ENCODE results near the gene GREB1. TPM values are rescaled to one million over a fixed set of nuclear protein-coding genes. Genes with fewer than 3 reads are reported as not detected.

The GREB1 gene
- total RNA-seq, 2 donors from 2014 or later, result 2.4 to 13.5 TPM

GRCh38 chr2:11516984-11517648 is 16.7 kb upstream of the GREB1 start:
- Histone ChIP-seq H3K4me3 (no peak overlapping the region), H3K27ac (no peak overlapping the region), H3K36me3 (no peaks in the 10 kb centered on the region), H3K9me3 (no peaks in the 10 kb centered on the region), H3K27me3 (replicated peaks; ENCODE audit: insufficient read depth) (no peaks in the 10 kb centered on the region), H3K4me1 (ENCODE audit: control insufficient read depth in 1 of 2, low read depth in 2 of 2) (no peaks in the 10 kb centered on the region)
- ATAC-seq (ENCODE audit: insufficient number of reproducible peaks, low FRiP score, low read depth) (no peak), DNase-seq (ENCODE audit: low spot score) (no peak)
- TF ChIP-seq, protein P1, sequence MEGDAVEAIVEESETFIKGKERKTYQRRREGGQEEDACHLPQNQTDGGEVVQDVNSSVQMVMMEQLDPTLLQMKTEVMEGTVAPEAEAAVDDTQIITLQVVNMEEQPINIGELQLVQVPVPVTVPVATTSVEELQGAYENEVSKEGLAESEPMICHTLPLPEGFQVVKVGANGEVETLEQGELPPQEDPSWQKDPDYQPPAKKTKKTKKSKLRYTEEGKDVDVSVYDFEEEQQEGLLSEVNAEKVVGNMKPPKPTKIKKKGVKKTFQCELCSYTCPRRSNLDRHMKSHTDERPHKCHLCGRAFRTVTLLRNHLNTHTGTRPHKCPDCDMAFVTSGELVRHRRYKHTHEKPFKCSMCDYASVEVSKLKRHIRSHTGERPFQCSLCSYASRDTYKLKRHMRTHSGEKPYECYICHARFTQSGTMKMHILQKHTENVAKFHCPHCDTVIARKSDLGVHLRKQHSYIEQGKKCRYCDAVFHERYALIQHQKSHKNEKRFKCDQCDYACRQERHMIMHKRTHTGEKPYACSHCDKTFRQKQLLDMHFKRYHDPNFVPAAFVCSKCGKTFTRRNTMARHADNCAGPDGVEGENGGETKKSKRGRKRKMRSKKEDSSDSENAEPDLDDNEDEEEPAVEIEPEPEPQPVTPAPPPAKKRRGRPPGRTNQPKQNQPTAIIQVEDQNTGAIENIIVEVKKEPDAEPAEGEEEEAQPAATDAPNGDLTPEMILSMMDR (IDR thresholded peaks at IDR 0.05), result no peak

- Histone ChIP-seq H3K4me1 (ENCODE audit: control insufficient read depth in 1 of 2, low read depth in 2 of 2) (no peaks in the 10 kb centered on the region), H3K9me3 (no peaks in the 10 kb centered on the region), H3K27me3 (replicated peaks; ENCODE audit: insufficient read depth) (no peaks in the 10 kb centered on the region), H3K36me3 (no peaks in the 10 kb centered on the region), H3K27ac (no peak overlapping the region), H3K4me3 (no peak overlapping the region)
- DNase-seq (ENCODE audit: low spot score) (no peak), ATAC-seq (ENCODE audit: insufficient number of reproducible peaks, low FRiP score, low read depth) (no peak)
- TF ChIP-seq, protein P1 (IDR thresholded peaks at IDR 0.05), result no peak
These were observed 15.9 kb upstream of the GREB1 start for GRCh38 chr2:11517906-11518305.

DNA sequence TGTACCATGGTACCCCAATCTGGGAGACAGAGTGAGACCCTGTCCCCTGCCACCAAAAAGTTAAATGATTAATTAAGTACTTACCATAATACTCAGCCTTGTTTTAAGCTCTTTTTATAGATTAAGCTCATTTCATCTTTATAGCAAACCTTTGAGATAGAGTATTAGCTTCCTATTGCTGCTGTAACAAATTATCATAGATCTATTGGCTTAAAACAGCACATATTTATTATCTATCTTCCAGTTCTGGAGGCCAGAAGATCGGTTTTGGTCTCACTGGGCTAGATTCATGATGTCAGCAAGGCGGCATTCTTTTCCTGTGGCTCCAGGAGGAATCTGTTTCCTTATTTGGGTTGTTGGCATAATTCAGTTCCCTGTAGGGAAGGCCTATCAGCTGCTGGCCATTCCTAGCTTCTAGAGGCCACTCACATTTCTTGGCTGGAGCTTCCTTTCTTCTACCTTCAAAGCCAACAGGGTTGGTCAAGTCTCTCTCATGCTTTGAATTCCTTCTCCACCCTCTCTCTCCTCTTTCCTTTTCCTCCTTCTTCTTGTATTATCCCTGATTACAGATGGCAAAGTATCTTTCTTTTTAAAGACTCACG is 13.7 kb upstream of the GREB1 start:
- Histone ChIP-seq H3K9me3 (no peaks in the 10 kb centered on the region), H3K4me3 (no peak overlapping the region), H3K27ac (no peak overlapping the region), H3K27me3 (replicated peaks; ENCODE audit: insufficient read depth) (no peaks in the 10 kb centered on the region), H3K36me3 (no peaks in the 10 kb centered on the region), H3K4me1 (ENCODE audit: control insufficient read depth in 1 of 2, low read depth in 2 of 2) (no peaks in the 10 kb centered on the region)
- DNase-seq (ENCODE audit: low spot score) (no peak), ATAC-seq (ENCODE audit: insufficient number of reproducible peaks, low FRiP score, low read depth) (no peak)
- TF ChIP-seq, protein P1 (IDR thresholded peaks at IDR 0.05), result no peak

GRCh38 chr2:11521775-11522174 is 12.1 kb upstream of the GREB1 start:
- H3K27me3 ChIP-seq (replicated peaks; ENCODE audit: insufficient read depth), result no peaks in the 10 kb centered on the region
- TF ChIP-seq, protein P1 (IDR thresholded peaks at IDR 0.05), result no peak
- H3K4me1 ChIP-seq (ENCODE audit: control insufficient read depth in 1 of 2, low read depth in 2 of 2), result no peaks in the 10 kb centered on the region
- DNase-seq (ENCODE audit: low spot score), result no peak
- H3K4me3 ChIP-seq, result no peak overlapping the region
- H3K36me3 ChIP-seq, result no peaks in the 10 kb centered on the region
- no peak overlapping the region for H3K27ac ChIP-seq
- H3K9me3 ChIP-seq, result no peaks in the 10 kb centered on the region
- ATAC-seq (ENCODE audit: insufficient number of reproducible peaks, low FRiP score, low read depth), result no peak

GRCh38 chr2:11524470-11524869 is 9.4 kb upstream of the GREB1 start:
- Histone ChIP-seq H3K4me1 (ENCODE audit: control insufficient read depth in 1 of 2, low read depth in 2 of 2) (no peaks in the 10 kb centered on the region), H3K4me3 (no peak overlapping the region), H3K27me3 (replicated peaks; ENCODE audit: insufficient read depth) (no peaks in the 10 kb centered on the region), H3K36me3 (no peaks in the 10 kb centered on the region), H3K9me3 (no peaks in the 10 kb centered on the region), H3K27ac (no peak overlapping the region)
- TF ChIP-seq, protein P1 (IDR thresholded peaks at IDR 0.05), result no peak
- no peak for ATAC-seq (ENCODE audit: insufficient number of reproducible peaks, low FRiP score, low read depth)
- no peak for DNase-seq (ENCODE audit: low spot score)

Measured in thoracic aorta (tissue), 2 donors.